GM10266 (cell line): ENCODE measurements around the gene GARNL3.

Experiments
- DNase-seq: peaks from one replicate; pipeline ENCODE4 v3.0.0; 2012; ENCODE audit errors: extremely low spot score
- CTCF ChIP-seq: IDR thresholded peaks from 2 replicates; pipeline ENCODE4 v1.5.1; 2012; ENCODE audit warnings: mild to moderate bottlenecking, low read depth; ENCODE audit not compliant: control insufficient read depth, insufficient read depth; ENCODE audit errors: missing control alignments

The GARNL3 gene

GRCh38 chr9:127423934-127424675, 159.5 kb downstream of the GARNL3 start, which contains the start of gene ZNF79:
ZNF79 (plus strand) TSS chr9:127424382; CDS start chr9:127424788, 406 bp downstream.
- peak; percentile 91 for DNase-seq
- no peak for TF ChIP-seq CTCF

- DNase-seq: no peak
- TF ChIP-seq CTCF: no peak
Measured at GRCh38 chr9:127424676-127424999, 160.1 kb downstream of the GARNL3 start.

- peak; percentile 40 for DNase-seq
- no peak for TF ChIP-seq CTCF
Measured at GRCh38 chr9:127426756-127427155, 162.2 kb downstream of the GARNL3 start.

- TF ChIP-seq CTCF: no peak
- no peak for DNase-seq
Measured at GRCh38 chr9:127428348-127428747, 163.8 kb downstream of the GARNL3 start.

GRCh38 chr9:127430415-127430814, 165.8 kb downstream of the GARNL3 start:
- TF ChIP-seq CTCF: no peak

GRCh38 chr9:127437497-127438264, 173.1 kb downstream of the GARNL3 start:
- DNase-seq: no peak
- no peak for TF ChIP-seq CTCF

More at GRCh38 chr9:127430415-127430814, 165.8 kb downstream of the GARNL3 start:
- no peak for DNase-seq

- DNase-seq: no peak
Measured at GRCh38 chr9:127438394-127438793, 173.8 kb downstream of the GARNL3 start.

More at GRCh38 chr9:127438394-127438793, 173.8 kb downstream of the GARNL3 start:
- no peak for TF ChIP-seq CTCF
